AG08395 (cell line): ENCODE results near the gene EREG.

ENCODE experiments used
- DNase-seq: peaks from one replicate; pipeline ENCODE4 v3.0.0; 2012; ENCODE audit warnings: mixed read lengths, low spot score

Gene EREG

GRCh38 chr4:74344031-74344430 is 20.9 kb upstream of the EREG start:
- DNase-seq: no peak

- no peak for DNase-seq
Measured at GRCh38 chr4:74353858-74354257, 11.1 kb upstream of the EREG start.

GRCh38 chr4:74357965-74358364 is 7.0 kb upstream of the EREG start:
- DNase-seq: no peak

- no peak for DNase-seq
Measured at GRCh38 chr4:74361671-74362070, 3.3 kb upstream of the EREG start.

- DNase-seq: no peak
Measured at GRCh38 chr4:74362347-74362746, 2.6 kb upstream of the EREG start.

GRCh38 chr4:74364256-74364651 is 691 bp upstream of the EREG start:
- DNase-seq: no peak

GRCh38 chr4:74365761-74366160 is 816 bp downstream of the EREG start:
- DNase-seq: no peak

GRCh38 chr4:74366367-74366911 is 1.5 kb downstream of the EREG start:
- no peak for DNase-seq

GRCh38 chr4:74367656-74368290 is 2.8 kb downstream of the EREG start:
- DNase-seq: no peak

- DNase-seq: no peak
Measured at GRCh38 chr4:74368596-74368995, 3.7 kb downstream of the EREG start.

GRCh38 chr4:74369855-74370254 is 4.9 kb downstream of the EREG start:
- no peak for DNase-seq

GRCh38 chr4:74370912-74371311 is 6.0 kb downstream of the EREG start:
- peak; percentile 46 for DNase-seq

- no peak for DNase-seq
Measured at GRCh38 chr4:74374128-74374527, 9.2 kb downstream of the EREG start.

GRCh38 chr4:74374561-74375327 is 9.8 kb downstream of the EREG start:
- DNase-seq: peak; percentile 54

GRCh38 chr4:74375824-74376426 is 11.0 kb downstream of the EREG start:
- no peak for DNase-seq

GRCh38 chr4:74376888-74377483 is 12.0 kb downstream of the EREG start:
- peak; percentile 64 for DNase-seq

- DNase-seq: no peak
Measured at GRCh38 chr4:74377714-74378113, 12.8 kb downstream of the EREG start.

- DNase-seq: no peak
Measured at GRCh38 chr4:74378573-74378972, 13.6 kb downstream of the EREG start.

- no peak for DNase-seq
Measured at GRCh38 chr4:74379912-74380311, 15.0 kb downstream of the EREG start.

GRCh38 chr4:74385386-74385785 is 20.4 kb downstream of the EREG start:
- no peak for DNase-seq

- no peak for DNase-seq
Measured at GRCh38 chr4:74386159-74386558, 21.2 kb downstream of the EREG start.

- no peak for DNase-seq
Measured at GRCh38 chr4:74387790-74388189, 22.8 kb downstream of the EREG start.

- no peak for DNase-seq
Measured at GRCh38 chr4:74389494-74389893, 24.5 kb downstream of the EREG start.
